Activated CD4-positive, alpha-beta memory T cell treated with anti-CD3 and anti-CD28 coated beads, Interleukin-2, amount 10 ng/mL, durations not matched to agents 7 days and 5 days (primary cell): ENCODE measurements around the gene VGLL4. TPM values are rescaled to one million over a fixed set of nuclear protein-coding genes. Genes with fewer than 3 reads are reported as not detected.
"Not testable (repeated sequence)": the region's sequence is repeated elsewhere in the genome, so short reads cannot be mapped to it uniquely, and the experiment has no call there.

Source experiments
- CTCF ChIA-PET: fragments of 350-600 bp; sonication (Branson Sonifier 250); formaldehyde crosslinking; loops from one replicate; lab custom pipeline; 2021; ENCODE audit warnings: antibody characterized with exemption, inconsistent platforms; lab: Charles Lee
- POLR2A ChIA-PET: fragments of 350-600 bp; sonication (Branson Sonifier 250); formaldehyde crosslinking; loops from one replicate; lab custom pipeline; 2021; ENCODE audit warnings: antibody characterized with exemption; lab: Charles Lee
- DNase-seq: peaks from one replicate; pipeline ENCODE4 v3.0.0-alpha.2; 2020
- H3K27ac Mint-ChIP-seq: one replicate; pipeline ENCODE4 v1.8.0; 2021; ENCODE audit warnings: mild to moderate bottlenecking, mixed read lengths
- H3K27me3 Mint-ChIP-seq: one replicate; pipeline ENCODE4 v1.8.0; 2021; ENCODE audit warnings: mixed read lengths
- H3K36me3 Mint-ChIP-seq: one replicate; pipeline ENCODE4 v1.8.0; 2021; ENCODE audit warnings: low read depth, mixed read lengths
- H3K4me1 Mint-ChIP-seq: one replicate; pipeline ENCODE4 v1.8.0; 2021; ENCODE audit warnings: mixed read lengths
- H3K4me3 Mint-ChIP-seq: one replicate; pipeline ENCODE4 v1.8.0; 2021; ENCODE audit warnings: mild to moderate bottlenecking, mixed read lengths
- H3K9me3 Mint-ChIP-seq: one replicate; pipeline ENCODE4 v1.8.0; 2021; ENCODE audit warnings: mixed read lengths
- total RNA-seq, 2 experiments: library from RNA; stranded (reverse); gene quantifications; one replicate each; pipeline ENCODE4 v1.2.3, GENCODE V29; 2021

The VGLL4 gene, protein sequence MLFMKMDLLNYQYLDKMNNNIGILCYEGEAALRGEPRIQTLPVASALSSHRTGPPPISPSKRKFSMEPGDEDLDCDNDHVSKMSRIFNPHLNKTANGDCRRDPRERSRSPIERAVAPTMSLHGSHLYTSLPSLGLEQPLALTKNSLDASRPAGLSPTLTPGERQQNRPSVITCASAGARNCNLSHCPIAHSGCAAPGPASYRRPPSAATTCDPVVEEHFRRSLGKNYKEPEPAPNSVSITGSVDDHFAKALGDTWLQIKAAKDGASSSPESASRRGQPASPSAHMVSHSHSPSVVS
- 10 to 100 TPM; 47.8 to 49.2 TPM for total RNA-seq

DNA sequence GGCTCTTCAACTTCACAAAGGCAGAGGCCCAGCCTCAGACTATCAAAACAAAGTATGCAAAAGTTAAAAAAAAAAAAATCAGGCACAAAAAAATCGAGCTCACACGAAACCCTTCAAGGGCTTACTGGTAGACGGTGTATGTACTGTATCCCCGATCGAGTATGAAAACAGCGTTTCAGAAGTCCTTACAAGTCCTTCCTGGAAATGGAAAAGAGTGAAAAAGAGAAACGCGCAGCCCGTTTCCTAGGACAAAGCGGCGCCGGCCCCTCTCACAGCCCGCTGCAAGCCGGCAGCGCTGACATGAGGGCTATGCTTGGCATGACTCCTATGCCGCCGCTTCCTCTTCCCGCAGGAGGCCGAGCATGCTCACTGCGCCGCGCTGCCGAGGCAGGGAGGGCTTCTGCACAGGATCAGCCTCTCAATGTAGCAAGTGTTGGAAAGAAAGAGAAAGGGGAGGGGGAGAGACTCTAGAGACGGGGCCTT lies at the start of gene VGLL4:
Gene VGLL4 (minus strand): TSS at position 311 of the 483 bp plus-strand sequence. CDS start 397 bp downstream, outside the sequence.
- Mint-ChIP-seq H3K4me3 (peak within 1 kb of the TSS; percentile 93), H3K9me3 (no peaks in the 10 kb centered on the region)
- POLR2A ChIA-PET, result interaction anchor here (0.7 to 3.4 kb wide), 7 partner anchors 10 to 203 kb away, joined by 3 to 51 read pairs (median 4); partner anchors contain the start of gene TAMM41

DNA sequence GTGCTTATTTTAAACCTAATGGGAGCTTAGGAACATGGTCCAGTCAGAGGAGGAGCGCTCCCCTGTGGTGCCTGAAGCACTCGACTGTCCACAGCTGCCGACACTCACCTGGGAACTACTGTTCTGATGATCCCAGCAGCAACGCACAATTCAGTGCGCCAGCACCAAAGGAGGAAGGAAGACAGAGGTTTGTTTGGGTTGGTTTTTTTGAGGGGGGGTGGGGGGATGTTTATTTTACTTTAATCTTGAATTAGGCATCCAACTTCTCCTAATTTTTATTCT lies 48.8 kb upstream of the VGLL4 start:
- Mint-ChIP-seq H3K4me1 (no peaks in the 10 kb centered on the region), H3K9me3 (no peaks in the 10 kb centered on the region), H3K4me3 (no peak overlapping the region), H3K27ac (no peak overlapping the region), H3K27me3 (no peaks in the 10 kb centered on the region), H3K36me3 (no peaks in the 10 kb centered on the region)
- DNase-seq, result no peak
- ChIA-PET CTCF (interaction anchor here (0.6 to 0.8 kb wide), 2 partner anchors 12 to 112 kb away, joined by 3 to 4 read pairs; no protein-coding TSS in a partner anchor), POLR2A (no interaction called here)

More for the DNA sequence above, at the start of gene VGLL4:
- Mint-ChIP-seq H3K36me3 (peaks cover 28% of the 10 kb centered on the region), H3K27me3 (peaks cover 2% of the 10 kb centered on the region), H3K27ac (peak within 1 kb of the TSS; percentile 94), H3K4me1 (peaks cover 35% of the 10 kb centered on the region)
- peak; percentile 72 for DNase-seq
- CTCF ChIA-PET, result interaction anchor here (0.7 to 1.6 kb wide), 12 partner anchors 8 to 911 kb away, joined by 3 to 7 read pairs (median 4); partner anchors contain the start of gene ATG7

DNA sequence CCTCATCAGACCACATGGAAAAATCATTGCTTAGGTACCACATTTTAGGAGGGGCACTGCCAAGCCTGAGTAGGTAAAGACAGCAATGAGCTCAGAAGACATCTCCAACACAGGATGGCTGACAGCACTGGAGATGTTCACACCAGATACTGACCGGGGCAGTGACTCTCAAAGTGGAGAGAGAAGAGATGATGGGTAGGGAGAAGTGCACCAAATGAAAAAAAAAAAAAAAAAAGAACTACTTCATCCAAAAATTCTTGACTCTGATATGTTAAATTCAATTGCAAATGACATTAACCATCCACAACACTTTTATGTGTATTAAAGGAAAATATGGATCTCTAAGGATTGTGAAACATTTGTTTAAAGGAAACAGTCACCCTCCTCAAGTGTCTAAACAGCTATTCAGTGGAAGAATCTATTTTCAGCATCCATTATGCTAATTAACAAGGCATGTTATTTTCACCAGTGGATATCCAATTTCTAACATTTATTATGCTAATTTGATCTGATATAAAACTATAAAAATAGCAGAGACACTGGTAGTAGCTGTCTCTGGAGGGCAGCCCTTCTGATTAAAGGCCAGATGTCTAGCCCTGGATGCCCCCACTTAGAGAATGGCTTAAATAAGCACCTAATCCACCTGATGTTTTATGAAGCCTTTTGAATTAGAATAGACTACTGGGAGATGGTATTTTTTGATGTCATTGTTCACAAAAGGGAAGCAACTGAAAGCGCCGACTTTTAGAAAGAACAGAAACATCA lies 48.2 kb upstream of the VGLL4 start:
- ChIA-PET CTCF (interaction anchor here (0.6 to 0.8 kb wide), 2 partner anchors 12 to 112 kb away, joined by 3 to 4 read pairs; no protein-coding TSS in a partner anchor), POLR2A (no interaction called here)
- no peaks in the 10 kb centered on the region for H3K36me3 Mint-ChIP-seq
- no peaks in the 10 kb centered on the region for H3K4me1 Mint-ChIP-seq
- no peak overlapping the region for H3K27ac Mint-ChIP-seq
- H3K9me3 Mint-ChIP-seq, result no peaks in the 10 kb centered on the region
- DNase-seq, result no peak
- H3K4me3 Mint-ChIP-seq, result no peak overlapping the region
- no peaks in the 10 kb centered on the region for H3K27me3 Mint-ChIP-seq

DNA sequence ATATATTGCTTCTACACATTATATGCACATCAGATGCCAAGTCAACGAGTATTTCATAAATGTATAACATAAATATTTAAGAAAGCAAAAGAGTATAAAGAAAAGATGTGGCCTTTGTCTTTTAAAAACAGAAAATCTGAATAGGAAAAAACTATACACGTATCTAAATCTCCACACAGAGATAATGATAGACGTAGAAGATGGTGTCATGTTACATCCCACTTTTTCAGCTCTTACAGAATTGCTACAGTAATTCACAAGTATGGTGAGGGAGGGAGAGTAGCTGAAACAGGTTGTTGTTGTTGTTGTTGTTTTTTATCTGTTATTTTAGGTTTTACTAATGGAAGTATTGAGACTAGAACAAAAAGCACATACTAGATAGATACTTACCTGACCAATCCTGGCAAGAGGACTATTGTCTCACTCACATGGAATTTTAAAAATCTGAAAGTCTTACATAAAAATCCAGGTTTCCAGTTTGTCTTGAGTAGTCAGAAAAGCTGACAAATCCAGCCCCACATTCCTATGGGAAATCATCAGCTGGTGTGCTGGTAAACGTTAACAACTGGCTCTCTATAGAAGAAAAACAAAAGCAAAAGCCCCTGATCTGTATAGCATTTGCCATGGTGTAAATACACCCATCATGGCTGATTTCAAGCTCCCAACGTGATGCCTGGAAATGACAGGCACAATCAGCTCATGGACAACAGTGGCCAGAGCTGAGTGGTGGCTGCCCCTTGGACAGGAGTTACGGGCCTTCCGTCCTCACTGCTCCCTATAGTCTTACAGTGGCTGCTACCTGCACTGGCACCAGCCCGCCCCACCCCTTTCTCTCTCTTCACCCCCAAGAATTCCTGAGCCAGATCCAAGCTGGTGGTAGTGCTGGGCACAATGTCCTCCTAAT lies 47.4 kb upstream of the VGLL4 start:
- ChIA-PET POLR2A (no interaction called here), CTCF (no interaction called here)
- no peaks in the 10 kb centered on the region for H3K27me3 Mint-ChIP-seq
- H3K4me1 Mint-ChIP-seq, result no peaks in the 10 kb centered on the region
- DNase-seq, result no peak
- no peaks in the 10 kb centered on the region for H3K9me3 Mint-ChIP-seq
- no peak overlapping the region for H3K4me3 Mint-ChIP-seq
- H3K27ac Mint-ChIP-seq, result no peak overlapping the region
- no peaks in the 10 kb centered on the region for H3K36me3 Mint-ChIP-seq

DNA sequence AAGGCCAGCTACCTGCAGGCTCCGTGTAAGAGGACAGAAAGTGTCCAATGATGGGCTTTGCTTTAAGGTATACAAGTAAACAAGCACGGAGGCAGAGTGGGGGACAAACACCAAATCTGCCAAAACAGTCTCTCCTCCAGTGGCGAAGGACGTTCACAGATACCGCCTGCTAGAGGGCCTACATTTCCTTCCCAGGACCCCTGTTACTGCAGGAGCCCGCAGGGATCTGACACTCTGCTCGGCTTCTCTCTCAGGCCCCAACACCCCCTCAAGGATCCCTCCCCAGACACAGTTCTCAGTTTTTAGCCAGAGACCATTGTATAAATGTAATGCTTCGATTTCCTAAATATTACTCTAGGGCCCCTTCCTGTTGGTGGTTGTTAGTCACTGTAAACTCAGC lies 46.0 kb upstream of the VGLL4 start:
- no peaks in the 10 kb centered on the region for H3K36me3 Mint-ChIP-seq
- POLR2A ChIA-PET, result no interaction called here

DNA sequence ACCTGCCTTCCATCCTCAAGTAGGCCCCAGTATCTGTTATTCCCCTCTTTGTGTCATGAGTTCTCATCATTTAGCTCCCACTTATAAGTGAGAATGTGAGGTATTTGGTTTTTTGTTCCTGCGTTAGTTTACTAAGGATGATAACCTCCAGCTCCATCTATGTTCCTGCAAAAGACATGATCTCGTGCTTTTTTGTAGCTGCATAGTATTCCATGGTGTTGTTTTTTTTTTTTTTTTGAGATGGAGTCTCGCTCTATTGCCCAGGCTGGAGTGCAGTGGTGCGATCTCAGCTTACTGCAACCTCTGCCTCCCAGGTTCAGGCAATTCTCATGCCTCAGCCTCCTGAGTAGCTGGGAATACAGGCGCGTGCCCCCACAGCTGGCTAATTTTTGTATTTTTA lies 41.3 kb upstream of the VGLL4 start:
- ChIA-PET CTCF (interaction anchor here (0.6 to 1.0 kb wide), 2 partner anchors 126 to 400 kb away, joined by 3 read pairs; no protein-coding TSS in a partner anchor), POLR2A (interaction anchor here (1.0 kb wide), 1 partner anchor 14 kb away, joined by 4 read pairs; no protein-coding TSS in a partner anchor)
- H3K27me3 Mint-ChIP-seq, H3K4me1 Mint-ChIP-seq, DNase-seq, H3K36me3 Mint-ChIP-seq, H3K27ac Mint-ChIP-seq, H3K4me3 Mint-ChIP-seq, H3K9me3 Mint-ChIP-seq: not testable (repeated sequence)

More for the DNA sequence above, 46.0 kb upstream of the VGLL4 start:
- H3K27ac Mint-ChIP-seq, result no peak overlapping the region
- H3K4me3 Mint-ChIP-seq, result no peak overlapping the region
- H3K27me3 Mint-ChIP-seq, result no peaks in the 10 kb centered on the region
- CTCF ChIA-PET, result no interaction called here
- no peak for DNase-seq
- H3K4me1 Mint-ChIP-seq, result no peaks in the 10 kb centered on the region
- no peaks in the 10 kb centered on the region for H3K9me3 Mint-ChIP-seq

DNA sequence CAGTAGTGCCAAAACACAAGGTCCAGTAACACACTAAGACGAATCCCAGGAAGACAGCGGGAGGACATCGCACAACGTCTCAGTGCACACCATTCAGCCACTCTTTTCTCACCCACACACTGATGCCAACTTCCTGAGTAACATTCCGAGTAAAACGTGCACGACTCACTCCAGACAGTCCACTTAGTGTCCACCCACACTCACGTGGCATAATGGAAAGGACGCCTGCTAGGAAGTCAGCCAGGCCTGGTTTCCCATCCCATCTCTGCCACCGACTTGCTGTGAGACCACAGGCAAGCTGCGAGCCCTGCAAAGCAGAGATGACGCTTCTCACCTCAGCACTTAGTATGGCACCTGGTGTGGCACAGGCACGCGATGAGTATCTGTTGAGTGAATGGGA lies 36.8 kb upstream of the VGLL4 start:
- H3K36me3 Mint-ChIP-seq, result no peaks in the 10 kb centered on the region
- H3K4me3 Mint-ChIP-seq, result no peak overlapping the region
- H3K27me3 Mint-ChIP-seq, result no peaks in the 10 kb centered on the region
- H3K27ac Mint-ChIP-seq, result no peak overlapping the region
- POLR2A ChIA-PET, result no interaction called here
- CTCF ChIA-PET, result no interaction called here
- no peaks in the 10 kb centered on the region for H3K4me1 Mint-ChIP-seq
- no peaks in the 10 kb centered on the region for H3K9me3 Mint-ChIP-seq
- no peak for DNase-seq

DNA sequence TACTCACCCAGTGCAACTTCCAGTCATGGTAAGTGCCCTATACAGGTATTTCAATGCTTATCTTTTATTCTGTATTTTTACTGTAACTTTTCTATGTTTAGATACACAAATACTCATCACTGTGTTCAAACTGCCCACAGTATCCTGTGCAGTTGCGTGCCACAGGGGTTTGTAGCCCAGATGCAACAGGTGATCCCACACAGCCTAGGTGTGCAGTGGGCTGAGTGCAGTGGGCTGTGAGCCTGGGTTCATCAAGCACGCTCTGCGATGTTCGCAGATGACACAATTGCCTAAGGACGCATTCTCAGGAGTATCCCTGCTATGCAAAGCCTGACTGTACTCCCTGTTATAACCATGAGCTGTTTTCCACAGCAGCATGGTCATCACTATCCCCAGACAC lies 36.2 kb upstream of the VGLL4 start:
- CTCF ChIA-PET, result no interaction called here
- H3K9me3 Mint-ChIP-seq, result no peaks in the 10 kb centered on the region

DNA sequence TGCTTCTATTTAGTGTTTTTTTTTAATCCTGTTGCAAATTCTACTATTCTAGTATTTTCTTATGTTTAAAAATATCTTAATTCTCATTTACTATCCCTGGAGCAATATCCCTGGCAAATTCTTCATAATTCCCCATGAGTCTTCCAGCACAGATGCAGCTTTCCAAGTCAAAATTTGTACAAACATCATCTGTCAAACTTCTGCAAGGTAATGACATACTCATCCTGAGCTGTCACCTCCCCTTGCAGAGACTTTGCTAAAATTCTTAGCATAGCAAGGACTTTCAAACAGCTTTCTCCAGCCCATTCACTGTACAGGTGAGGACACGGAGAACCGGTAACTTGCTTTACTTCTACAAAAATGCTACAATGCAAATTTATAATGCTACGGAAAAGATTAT lies 28.6 kb upstream of the VGLL4 start:
- ChIA-PET POLR2A (no interaction called here), CTCF (interaction anchor here (1.1 kb wide), 1 partner anchor 132 kb away, joined by 3 read pairs; no protein-coding TSS in a partner anchor)
- Mint-ChIP-seq H3K27me3 (no peaks in the 10 kb centered on the region), H3K4me1 (peaks cover 4% of the 10 kb centered on the region), H3K36me3 (no peaks in the 10 kb centered on the region), H3K4me3 (no peak overlapping the region), H3K27ac (no peak overlapping the region), H3K9me3 (no peaks in the 10 kb centered on the region)
- DNase-seq, result no peak

More for the DNA sequence above, 36.2 kb upstream of the VGLL4 start:
- Mint-ChIP-seq H3K27ac (no peak overlapping the region), H3K27me3 (no peaks in the 10 kb centered on the region), H3K4me3 (no peak overlapping the region), H3K36me3 (no peaks in the 10 kb centered on the region), H3K4me1 (no peaks in the 10 kb centered on the region)
- no peak for DNase-seq
- POLR2A ChIA-PET, result no interaction called here

DNA sequence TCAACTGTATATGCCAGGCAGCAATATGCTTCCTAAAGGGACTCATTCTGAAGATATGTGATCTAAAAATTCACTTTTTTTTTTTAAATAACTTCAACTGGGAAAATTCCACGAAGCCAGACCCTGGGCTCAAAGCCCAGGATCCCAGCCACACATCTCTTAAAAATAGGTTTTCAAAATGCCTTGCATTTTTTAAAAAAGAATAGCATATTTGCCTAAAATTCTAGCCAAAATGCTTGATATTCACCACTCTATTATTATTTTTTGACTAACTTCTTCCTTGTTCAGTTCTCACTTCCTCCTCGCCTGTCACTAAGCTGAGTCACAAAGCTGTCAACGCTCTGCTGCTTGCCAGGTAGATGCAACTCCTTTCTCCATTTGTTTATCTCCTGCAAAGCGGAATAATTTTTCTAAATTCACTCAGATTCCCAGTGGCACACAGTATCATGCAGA lies 28.0 kb upstream of the VGLL4 start:
- CTCF ChIA-PET, result no interaction called here

DNA sequence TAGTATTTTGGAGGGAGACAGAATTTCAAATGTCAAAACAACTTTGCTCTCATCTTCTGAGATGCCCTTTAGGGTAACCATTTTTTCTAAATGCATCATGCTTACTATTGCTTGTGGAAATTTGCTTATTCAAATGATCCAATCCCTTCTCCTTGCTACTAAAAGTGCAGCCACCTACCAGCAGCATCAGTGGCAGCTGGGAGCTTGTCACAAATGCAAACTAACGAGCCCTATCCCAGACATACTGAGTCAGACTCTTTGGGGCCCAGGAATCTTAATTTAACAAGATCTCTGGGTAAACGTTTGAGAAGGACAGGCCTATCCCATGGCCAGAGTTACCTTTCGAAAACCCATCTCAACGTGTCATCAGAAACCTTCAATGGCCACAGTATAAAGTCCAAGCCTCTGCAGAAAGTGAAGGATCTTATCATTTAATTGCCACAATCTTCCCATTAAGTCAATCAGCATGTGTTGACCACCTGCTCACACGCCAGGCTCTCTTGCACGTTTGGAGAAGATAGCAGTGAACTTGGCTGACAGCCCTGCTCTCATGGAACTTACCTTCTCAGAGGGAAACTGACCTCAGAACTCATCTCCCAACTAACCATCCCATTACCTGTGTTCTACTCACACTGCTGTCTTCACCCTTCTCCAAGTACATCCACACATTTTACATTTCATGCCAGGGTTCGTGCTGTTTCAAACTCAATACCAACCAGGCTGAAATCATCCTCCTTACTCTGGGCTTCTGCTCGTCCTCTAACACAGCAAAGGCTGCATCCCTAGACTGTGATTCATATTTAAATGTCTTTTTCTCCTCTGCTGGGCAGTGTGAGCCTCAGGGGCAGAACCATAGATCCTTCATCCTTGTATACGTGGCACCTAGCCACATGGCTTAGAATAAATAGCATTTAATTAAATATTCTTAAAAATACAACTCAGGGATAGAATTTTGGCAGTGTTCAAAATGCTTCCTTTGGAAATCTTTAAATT lies 24.8 kb upstream of the VGLL4 start:
- no peak for DNase-seq
- H3K27me3 Mint-ChIP-seq, result no peaks in the 10 kb centered on the region
- H3K27ac Mint-ChIP-seq, result no peak overlapping the region
- ChIA-PET POLR2A (no interaction called here), CTCF (no interaction called here)
- no peaks in the 10 kb centered on the region for H3K36me3 Mint-ChIP-seq
- peaks cover 4% of the 10 kb centered on the region for H3K4me1 Mint-ChIP-seq
- no peaks in the 10 kb centered on the region for H3K9me3 Mint-ChIP-seq
- no peak overlapping the region for H3K4me3 Mint-ChIP-seq

More for the DNA sequence above, 28.0 kb upstream of the VGLL4 start:
- no peak for DNase-seq
- Mint-ChIP-seq H3K4me3 (no peak overlapping the region), H3K27ac (no peak overlapping the region), H3K9me3 (no peaks in the 10 kb centered on the region), H3K36me3 (no peaks in the 10 kb centered on the region), H3K4me1 (peaks cover 4% of the 10 kb centered on the region), H3K27me3 (no peaks in the 10 kb centered on the region)
- POLR2A ChIA-PET, result no interaction called here
